PFSK-1 (cell line): ENCODE measurements around the gene AZIN2.
A peak's percentile ranks its signal among the peaks of the same experiment; 100 is the strongest.

Source experiments
- FOXP2 ChIP-seq: optimal IDR thresholded peaks from 2 replicates; pipeline ENCODE3; 2011; ENCODE audit warnings: borderline replicate concordance, control low read depth, inconsistent platforms; ENCODE audit not compliant: insufficient read depth; ENCODE audit errors: extremely low read length, extremely low read depth
- POLR2AphosphoS5 ChIP-seq: IDR thresholded peaks from 2 replicates; pipeline ENCODE4 v1.6.1; 2012; ENCODE audit warnings: low read depth, mild to moderate bottlenecking, control low read depth, low read length, moderate library complexity
- SIN3A ChIP-seq: IDR thresholded peaks from 2 replicates; pipeline ENCODE4 v1.6.1; 2012; ENCODE audit warnings: mild to moderate bottlenecking, low read length, moderate library complexity, borderline replicate concordance; ENCODE audit not compliant: insufficient read depth
- TAF1 ChIP-seq: IDR thresholded peaks from 2 replicates; pipeline ENCODE4 v1.6.1; 2012; ENCODE audit warnings: low read length, control low read depth, borderline replicate concordance; ENCODE audit not compliant: insufficient read depth
- TF ChIP-seq, protein P1 (sequence below), 2 experiments: IDR thresholded peaks; 2 replicates each; pipeline versions ENCODE4 v1.6.1 to v1.8.0; 2011 to 2012; ENCODE audit warnings: low read depth in 2 of 2, low read length in 2 of 2, control low read depth in 1 of 2, inconsistent platforms in 1 of 2, mild to moderate bottlenecking in 1 of 2, moderate library complexity in 1 of 2; ENCODE audit not compliant: insufficient read depth in 1 of 2

Gene AZIN2

DNA sequence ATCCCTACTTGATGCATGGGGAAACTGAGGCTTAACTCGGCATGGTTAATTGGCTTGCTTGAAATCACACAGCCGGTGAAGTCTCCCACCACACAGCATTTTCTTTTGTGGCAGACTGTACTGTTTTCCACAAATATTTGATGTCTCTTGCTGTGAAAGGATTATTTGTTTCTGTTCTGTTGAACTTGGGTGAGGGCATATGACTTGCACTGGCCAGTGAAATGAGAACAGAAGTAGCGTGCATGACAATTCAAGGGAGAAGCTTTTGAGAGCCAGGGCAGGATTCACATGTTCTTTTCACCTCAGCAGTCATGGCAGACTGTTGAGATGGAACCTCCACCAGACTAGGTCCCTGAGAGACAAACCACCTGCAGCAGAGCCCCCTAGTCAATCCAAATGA lies 32.5 kb upstream of the AZIN2 start:
- no peak for TF ChIP-seq SIN3A
- no peak for TF ChIP-seq FOXP2
- TF ChIP-seq, protein P1, sequence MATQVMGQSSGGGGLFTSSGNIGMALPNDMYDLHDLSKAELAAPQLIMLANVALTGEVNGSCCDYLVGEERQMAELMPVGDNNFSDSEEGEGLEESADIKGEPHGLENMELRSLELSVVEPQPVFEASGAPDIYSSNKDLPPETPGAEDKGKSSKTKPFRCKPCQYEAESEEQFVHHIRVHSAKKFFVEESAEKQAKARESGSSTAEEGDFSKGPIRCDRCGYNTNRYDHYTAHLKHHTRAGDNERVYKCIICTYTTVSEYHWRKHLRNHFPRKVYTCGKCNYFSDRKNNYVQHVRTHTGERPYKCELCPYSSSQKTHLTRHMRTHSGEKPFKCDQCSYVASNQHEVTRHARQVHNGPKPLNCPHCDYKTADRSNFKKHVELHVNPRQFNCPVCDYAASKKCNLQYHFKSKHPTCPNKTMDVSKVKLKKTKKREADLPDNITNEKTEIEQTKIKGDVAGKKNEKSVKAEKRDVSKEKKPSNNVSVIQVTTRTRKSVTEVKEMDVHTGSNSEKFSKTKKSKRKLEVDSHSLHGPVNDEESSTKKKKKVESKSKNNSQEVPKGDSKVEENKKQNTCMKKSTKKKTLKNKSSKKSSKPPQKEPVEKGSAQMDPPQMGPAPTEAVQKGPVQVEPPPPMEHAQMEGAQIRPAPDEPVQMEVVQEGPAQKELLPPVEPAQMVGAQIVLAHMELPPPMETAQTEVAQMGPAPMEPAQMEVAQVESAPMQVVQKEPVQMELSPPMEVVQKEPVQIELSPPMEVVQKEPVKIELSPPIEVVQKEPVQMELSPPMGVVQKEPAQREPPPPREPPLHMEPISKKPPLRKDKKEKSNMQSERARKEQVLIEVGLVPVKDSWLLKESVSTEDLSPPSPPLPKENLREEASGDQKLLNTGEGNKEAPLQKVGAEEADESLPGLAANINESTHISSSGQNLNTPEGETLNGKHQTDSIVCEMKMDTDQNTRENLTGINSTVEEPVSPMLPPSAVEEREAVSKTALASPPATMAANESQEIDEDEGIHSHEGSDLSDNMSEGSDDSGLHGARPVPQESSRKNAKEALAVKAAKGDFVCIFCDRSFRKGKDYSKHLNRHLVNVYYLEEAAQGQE (IDR thresholded peaks at IDR 0.05; ENCODE audit: insufficient read depth in 1 of 2, low read depth in 2 of 2, low read length in 2 of 2) = no peak

DNA sequence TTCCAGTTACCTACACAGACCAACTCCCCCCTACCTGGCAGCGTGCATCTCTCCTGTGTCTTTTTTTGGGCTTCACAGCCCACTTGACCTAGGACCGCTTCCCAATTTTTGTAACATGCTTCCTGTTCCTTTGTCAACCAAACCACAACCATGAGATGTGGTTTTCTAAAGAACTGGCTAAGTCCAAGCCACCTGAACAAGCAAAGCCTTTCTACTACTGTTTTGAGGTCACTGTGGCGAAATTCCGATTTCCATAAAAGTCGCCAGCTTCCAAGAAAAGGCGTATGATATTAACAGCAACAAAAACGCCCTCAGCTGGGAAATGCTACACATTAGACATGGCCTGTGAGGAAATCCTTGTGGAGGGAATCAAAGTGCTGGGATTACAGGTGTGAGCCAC lies 31.6 kb upstream of the AZIN2 start:
- TF ChIP-seq POLR2AphosphoS5 (no peak), FOXP2 (no peak), TAF1 (no peak), SIN3A (no peak)
- TF ChIP-seq, protein P1 (IDR thresholded peaks at IDR 0.05; ENCODE audit: insufficient read depth in 1 of 2, low read depth in 2 of 2, low read length in 2 of 2) = no peak

DNA sequence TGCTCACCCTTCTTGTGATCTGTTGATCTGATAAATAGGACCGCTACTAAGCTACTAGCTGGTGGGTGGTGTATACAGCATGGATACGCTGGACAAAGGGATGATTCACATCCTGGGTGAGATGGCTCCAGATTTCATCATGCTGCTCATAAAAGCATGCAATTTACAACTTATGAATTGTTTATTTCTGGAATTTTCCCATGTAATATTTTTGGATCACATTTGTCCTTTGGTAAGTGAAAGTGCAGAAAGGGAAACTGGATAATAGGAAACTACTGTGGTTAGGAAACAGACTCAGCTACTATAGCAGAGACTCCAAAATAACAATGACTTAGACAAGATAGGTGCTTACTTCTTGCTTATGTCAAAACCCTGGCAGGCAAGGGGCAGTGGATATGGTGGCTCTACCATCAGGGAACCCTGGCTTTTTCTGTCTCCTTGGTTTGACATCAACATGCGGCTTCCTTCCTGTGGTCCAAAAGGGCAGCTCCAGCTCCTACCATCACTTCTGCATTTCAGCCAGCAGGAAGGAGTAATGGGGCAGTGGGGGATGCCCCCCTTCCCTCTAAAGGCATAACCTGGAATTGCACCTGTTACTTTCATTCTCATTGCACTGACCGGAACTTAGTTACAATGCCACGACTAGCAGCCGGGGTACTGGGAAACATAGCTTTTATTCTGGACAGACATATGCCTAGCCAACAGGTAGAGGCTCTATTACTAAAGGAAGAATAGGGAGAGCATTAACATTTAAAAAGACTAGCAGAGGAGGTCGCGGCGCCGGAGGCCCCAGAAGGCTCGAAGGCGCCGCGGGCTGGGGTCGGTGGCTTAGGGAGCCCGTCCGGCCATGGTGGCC lies 30.5 kb upstream of the AZIN2 start:
- TF ChIP-seq FOXP2 = no peak
- TF ChIP-seq, protein P1 (IDR thresholded peaks at IDR 0.05; ENCODE audit: insufficient read depth in 1 of 2, low read depth in 2 of 2, low read length in 2 of 2) = no peak
- TF ChIP-seq SIN3A = no peak
- no peak for TF ChIP-seq POLR2AphosphoS5

DNA sequence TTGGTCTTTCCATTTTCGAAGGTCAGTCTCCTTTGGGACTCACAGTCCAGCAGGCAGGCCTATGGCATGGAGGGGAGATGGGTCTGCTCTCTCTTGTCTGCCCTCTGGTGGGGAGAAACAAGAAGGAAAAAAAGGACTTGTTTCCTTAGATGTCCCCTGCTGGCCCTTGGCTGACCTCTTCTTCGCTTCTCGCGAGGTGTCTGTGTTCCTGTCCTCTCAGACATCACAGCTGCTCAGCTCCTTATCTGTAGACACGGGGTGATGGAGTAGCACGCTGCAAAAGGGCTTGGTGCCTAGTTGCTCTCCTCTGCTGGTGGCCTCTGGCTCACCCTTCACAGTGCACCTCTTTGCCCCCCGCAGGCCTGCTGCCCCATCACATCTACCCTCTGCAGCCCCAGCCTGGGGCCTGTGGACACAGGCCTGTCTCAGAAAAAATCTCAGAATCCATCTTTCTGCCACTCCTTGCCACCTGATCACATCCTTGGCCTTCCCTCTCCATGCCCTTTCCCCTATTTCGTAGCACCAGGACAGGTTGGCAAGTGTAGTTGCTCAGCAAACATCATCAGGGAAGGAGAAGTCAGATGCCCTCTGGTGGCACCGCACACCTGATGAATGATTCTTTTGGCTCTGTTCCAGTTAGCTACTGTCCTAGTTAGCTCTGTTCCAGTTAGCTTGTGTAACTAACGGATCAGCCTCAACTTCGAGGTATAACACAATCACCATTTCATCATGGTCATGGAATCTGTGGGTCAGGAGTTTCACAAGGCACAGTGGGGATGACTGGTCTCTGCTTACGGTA lies 25.5 kb upstream of the AZIN2 start:
- TF ChIP-seq SIN3A = no peak
- TF ChIP-seq, protein P1 (IDR thresholded peaks at IDR 0.05; ENCODE audit: insufficient read depth in 1 of 2, low read depth in 2 of 2, low read length in 2 of 2) = 0 out of 4 replicates have a peak, but pooled peaks of 1 of the 2 experiments have one; percentile 21
